Fibroblast of mammary gland (primary cell): ENCODE data around the gene IGFBP3.
A peak's percentile ranks its signal among the peaks of the same experiment; 100 is the strongest.

Experiments used
- DNase-seq: peaks from one replicate; pipeline ENCODE4 v3.0.0-alpha.2; 2010; ENCODE audit warnings: low read depth
- H3K4me3 ChIP-seq: 2 replicates; pipeline ENCODE4 v1.5.1; 2011; ENCODE audit warnings: low read depth, mild to moderate bottlenecking, low read length, moderate library complexity; ENCODE audit not compliant: control insufficient read depth
- CTCF ChIP-seq: conservative IDR thresholded peaks from 2 replicates; pipeline ENCODE4 v1.5.1; 2011; ENCODE audit warnings: low read depth, low read length, inconsistent platforms; ENCODE audit not compliant: control insufficient read depth, insufficient read depth

IGFBP3 gene

GRCh38 chr7:45893996-45894664 is 26.9 kb downstream of the IGFBP3 start:
- TF ChIP-seq CTCF: no peak
- no peak for DNase-seq
- H3K4me3 ChIP-seq: no peak overlapping the region

GRCh38 chr7:45893374-45893995 is 27.6 kb downstream of the IGFBP3 start:
- no peak for DNase-seq
- no peak for TF ChIP-seq CTCF
- H3K4me3 ChIP-seq: no peak overlapping the region

GRCh38 chr7:45892407-45893035 is 28.6 kb downstream of the IGFBP3 start:
- H3K4me3 ChIP-seq: no peak overlapping the region
- no peak for DNase-seq
- no peak for TF ChIP-seq CTCF

- no peak for DNase-seq
- no peak for TF ChIP-seq CTCF
- H3K4me3 ChIP-seq: no peak overlapping the region
These were observed 29.3 kb downstream of the IGFBP3 start for GRCh38 chr7:45891462-45892402.

GRCh38 chr7:45890902-45891461 is 30.1 kb downstream of the IGFBP3 start:
- peak; percentile 67 for TF ChIP-seq CTCF
- DNase-seq: peak; percentile 57
- H3K4me3 ChIP-seq: no peak overlapping the region

- no peak for TF ChIP-seq CTCF
- no peak for DNase-seq
- no peak overlapping the region for H3K4me3 ChIP-seq
These were observed 30.8 kb downstream of the IGFBP3 start for GRCh38 chr7:45890125-45890901.
